ENCODE results near the gene OSBPL6. TPM values are rescaled to one million over a fixed set of nuclear protein-coding genes. Genes with fewer than 3 reads are reported as not detected.

OSBPL6 gene
- total RNA-seq, 1 experiment from 2014 or later, result 4.6 TPM

DNA sequence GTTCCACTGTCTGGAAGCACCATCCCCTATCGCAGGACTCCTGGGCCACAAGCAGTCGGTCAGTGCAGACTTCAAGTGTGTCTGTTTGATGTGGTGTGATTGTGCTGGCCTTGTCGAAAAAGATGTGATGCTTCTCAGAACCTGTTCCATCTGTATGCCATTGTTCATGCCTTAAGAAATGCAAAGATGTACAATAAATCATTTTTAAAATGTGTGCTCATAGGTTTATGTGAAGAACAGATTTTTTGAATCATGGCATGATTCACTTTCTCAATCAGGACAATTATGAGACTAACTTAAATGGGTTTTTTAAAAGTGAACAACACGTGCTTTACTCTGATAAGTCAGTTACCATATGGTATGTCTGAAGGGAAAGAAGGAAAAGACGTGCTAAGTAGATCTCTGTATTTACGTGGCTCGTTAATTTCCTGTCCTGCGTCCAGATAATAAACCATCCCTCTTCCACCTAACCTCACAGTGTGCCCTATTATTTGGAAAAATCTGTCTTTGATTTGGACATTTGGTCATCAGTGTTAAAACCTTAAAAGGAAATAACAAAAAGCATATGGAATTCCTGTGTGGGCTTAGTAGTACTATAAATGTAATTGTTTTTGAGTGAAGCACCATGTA is 201.7 kb downstream of the OSBPL6 start:
- no peak overlapping the region for H3K18ac ChIP-seq (ENCODE audit: insufficient read length, low read depth, low read length)
- no peak overlapping the region for H2AFZ ChIP-seq (ENCODE audit: low read length)
- no CpG with 5 or more reads among the region's 8 CpGs for WGBS (ENCODE audit: extremely low coverage, insufficient read length, low lambda C conversion rate)
- H3K23me2 ChIP-seq (ENCODE audit: insufficient read length, low read depth, low read length, poor library complexity, severe bottlenecking), result no peaks in the 10 kb centered on the region
- H2BK15ac ChIP-seq (ENCODE audit: low read depth, low read length), result no peak overlapping the region
- no peaks in the 10 kb centered on the region for H3K27me3 ChIP-seq (ENCODE audit: insufficient read depth, low read length)
- no peak overlapping the region for H3T11ph ChIP-seq (ENCODE audit: low read length)
- no peak overlapping the region for H4K91ac ChIP-seq (ENCODE audit: insufficient read length, low read depth, low read length)
- H3K4me3 Mint-ChIP-seq, result no peak overlapping the region
- no peaks in the 10 kb centered on the region for H3K9me3 Mint-ChIP-seq
- no peak for DNase-seq
- no peak overlapping the region for H2BK120ac ChIP-seq (ENCODE audit: low read depth, low read length, poor library complexity, severe bottlenecking)
- H3K27ac Mint-ChIP-seq, result no peak overlapping the region
- H2AK5ac ChIP-seq (ENCODE audit: insufficient read length, low read length), result no peak overlapping the region
- no peak overlapping the region for H2BK5ac ChIP-seq (ENCODE audit: insufficient read length, low read length)
- H3K27me3 Mint-ChIP-seq (ENCODE audit: low read depth), result no peaks in the 10 kb centered on the region
- H2BK20ac ChIP-seq (ENCODE audit: low read depth, low read length, poor library complexity, severe bottlenecking), result no peak overlapping the region
- H3K27ac ChIP-seq (ENCODE audit: insufficient read length, low read depth, low read length), result no peak overlapping the region
- H3K4me1 Mint-ChIP-seq, result no peaks in the 10 kb centered on the region
- no peaks in the 10 kb centered on the region for H3K9me3 ChIP-seq (ENCODE audit: control insufficient read depth, low read depth, low read length)
- H4K20me1 ChIP-seq (ENCODE audit: control insufficient read depth, insufficient read depth, insufficient read length), result no peaks in the 10 kb centered on the region
- H3K14ac ChIP-seq (ENCODE audit: insufficient read depth, low read length), result no peak overlapping the region
- H3K4me1 ChIP-seq (ENCODE audit: insufficient read depth, low read length), result no peaks in the 10 kb centered on the region
- no peak overlapping the region for H3K4me2 ChIP-seq (ENCODE audit: insufficient read depth, insufficient read length, low read length)
- no peak overlapping the region for H4K8ac ChIP-seq (replicated peaks; ENCODE audit: insufficient read length, low read depth, low read length)
- no peaks in the 10 kb centered on the region for H3K36me3 Mint-ChIP-seq (ENCODE audit: insufficient read depth in 1 of 3, low read depth in 3 of 3)
- no peak overlapping the region for H3K4ac ChIP-seq (ENCODE audit: low read depth, low read length)
- no peaks in the 10 kb centered on the region for H3K79me1 ChIP-seq (ENCODE audit: insufficient read depth, low read depth, low read length, poor library complexity, severe bottlenecking)
- H3K23ac ChIP-seq (ENCODE audit: insufficient read length, low read depth, low read length), result no peak overlapping the region
- H4K5ac ChIP-seq (ENCODE audit: insufficient read length, low read depth, low read length), result no peak overlapping the region
- no peak overlapping the region for H2BK12ac ChIP-seq (ENCODE audit: insufficient read length, low read depth, low read length)
- H3K79me2 ChIP-seq (ENCODE audit: insufficient read depth, low read length), result no peaks in the 10 kb centered on the region
- no peak overlapping the region for H3K9ac ChIP-seq (ENCODE audit: extremely low read depth, insufficient read length, low read length)
- TF ChIP-seq, protein P1, sequence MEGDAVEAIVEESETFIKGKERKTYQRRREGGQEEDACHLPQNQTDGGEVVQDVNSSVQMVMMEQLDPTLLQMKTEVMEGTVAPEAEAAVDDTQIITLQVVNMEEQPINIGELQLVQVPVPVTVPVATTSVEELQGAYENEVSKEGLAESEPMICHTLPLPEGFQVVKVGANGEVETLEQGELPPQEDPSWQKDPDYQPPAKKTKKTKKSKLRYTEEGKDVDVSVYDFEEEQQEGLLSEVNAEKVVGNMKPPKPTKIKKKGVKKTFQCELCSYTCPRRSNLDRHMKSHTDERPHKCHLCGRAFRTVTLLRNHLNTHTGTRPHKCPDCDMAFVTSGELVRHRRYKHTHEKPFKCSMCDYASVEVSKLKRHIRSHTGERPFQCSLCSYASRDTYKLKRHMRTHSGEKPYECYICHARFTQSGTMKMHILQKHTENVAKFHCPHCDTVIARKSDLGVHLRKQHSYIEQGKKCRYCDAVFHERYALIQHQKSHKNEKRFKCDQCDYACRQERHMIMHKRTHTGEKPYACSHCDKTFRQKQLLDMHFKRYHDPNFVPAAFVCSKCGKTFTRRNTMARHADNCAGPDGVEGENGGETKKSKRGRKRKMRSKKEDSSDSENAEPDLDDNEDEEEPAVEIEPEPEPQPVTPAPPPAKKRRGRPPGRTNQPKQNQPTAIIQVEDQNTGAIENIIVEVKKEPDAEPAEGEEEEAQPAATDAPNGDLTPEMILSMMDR (conservative IDR thresholded peaks at IDR 0.05), result no peak
- no peak overlapping the region for H3K56ac ChIP-seq (ENCODE audit: insufficient read length, low read depth, low read length)

All from H9 (cell line).